GM19324 (cell line): Measurements from ENCODE around the gene FAM118B.
"Not testable (repeated sequence)": the region's sequence is repeated elsewhere in the genome, so short reads cannot be mapped to it uniquely, and the experiment has no call there.

ENCODE experiments used
- ATAC-seq: cut with Tn5 transposase; IDR thresholded peaks from one replicate; pipeline ENCODE4 v1.9.1; 2021; ENCODE audit warnings: mild to moderate bottlenecking, moderate library complexity; ENCODE audit not compliant: unreplicated experiment, low FRiP score

Gene FAM118B

DNA sequence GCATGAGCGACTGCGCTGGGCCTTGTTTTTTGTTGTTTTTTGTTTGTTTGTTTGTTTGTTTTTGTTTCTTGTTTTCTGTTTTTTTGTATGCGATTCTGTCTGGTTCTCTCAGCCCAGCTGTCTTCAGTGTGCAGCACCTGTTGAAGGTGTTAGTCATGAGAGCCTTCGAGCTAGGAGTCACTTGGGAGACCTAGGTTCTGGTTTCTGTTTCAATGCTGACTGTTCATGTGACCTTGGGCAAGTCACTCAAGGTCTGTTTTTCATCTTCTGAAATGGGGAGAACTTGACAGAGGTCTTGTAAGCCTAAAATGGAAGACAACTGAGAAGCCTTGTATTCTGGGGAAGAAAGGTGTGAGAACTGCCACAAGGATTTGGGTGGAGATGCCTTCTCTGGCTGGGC is 94.1 kb downstream of the FAM118B start:
- peak; percentile 42 for ATAC-seq

DNA sequence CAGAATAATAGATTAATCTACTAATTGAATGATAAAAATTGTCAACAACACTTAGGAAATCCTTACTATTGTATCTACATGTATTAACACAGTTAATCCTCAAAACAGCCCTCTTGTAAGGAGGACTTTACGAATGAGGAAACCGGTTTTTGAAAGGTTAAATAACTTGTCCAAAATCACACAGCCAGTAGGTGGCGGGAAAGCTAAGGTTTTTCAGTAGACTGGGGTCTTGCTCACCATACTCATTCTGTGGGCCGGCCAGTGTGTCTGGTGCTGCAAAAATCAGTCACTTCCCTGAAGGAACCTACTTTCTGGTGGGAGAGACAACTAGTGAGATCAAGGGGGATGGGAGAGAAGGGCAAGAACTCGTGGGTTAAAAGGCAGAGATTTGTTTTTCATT is 96.1 kb downstream of the FAM118B start:
- ATAC-seq: no peak

DNA sequence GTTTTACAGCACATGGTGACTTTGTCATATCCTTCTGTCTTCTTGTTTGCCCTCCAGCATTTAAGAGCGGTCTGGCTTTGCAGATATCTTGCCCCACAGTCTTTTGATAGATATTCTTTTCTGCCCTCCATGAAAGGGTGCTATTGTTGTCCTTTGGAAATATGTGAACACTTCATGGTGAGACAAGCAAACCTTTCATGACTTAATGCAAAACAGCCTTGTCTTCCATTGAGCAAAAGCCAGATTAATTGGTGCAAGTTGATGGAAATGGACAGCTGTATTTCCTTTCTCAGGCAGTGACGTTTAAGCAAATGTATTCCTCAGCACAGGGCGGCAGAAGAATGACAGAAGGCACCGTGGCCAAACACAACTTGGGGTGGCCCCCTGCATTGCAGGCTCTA is 96.7 kb downstream of the FAM118B start:
- no peak for ATAC-seq

DNA sequence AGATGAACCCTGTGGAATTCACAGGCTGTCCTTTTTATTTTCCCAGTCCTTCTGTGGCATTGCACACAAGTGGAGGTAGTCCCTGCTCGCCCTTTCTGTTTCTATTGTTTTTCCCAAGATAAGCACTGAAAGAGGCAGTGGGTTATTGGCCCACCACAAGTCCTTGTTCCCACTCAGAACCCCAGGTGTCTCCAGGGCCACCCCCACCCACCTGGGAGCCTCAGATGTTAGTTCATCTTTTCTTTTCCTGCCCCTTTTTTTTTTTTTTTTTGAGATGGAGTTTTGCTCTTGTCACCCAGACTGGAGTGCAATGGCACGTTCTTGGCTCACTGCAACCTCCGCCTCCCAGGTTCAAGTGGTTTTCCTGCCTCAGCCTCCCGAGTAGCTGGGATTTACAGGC is 97.2 kb downstream of the FAM118B start:
- ATAC-seq: not testable (repeated sequence)

DNA sequence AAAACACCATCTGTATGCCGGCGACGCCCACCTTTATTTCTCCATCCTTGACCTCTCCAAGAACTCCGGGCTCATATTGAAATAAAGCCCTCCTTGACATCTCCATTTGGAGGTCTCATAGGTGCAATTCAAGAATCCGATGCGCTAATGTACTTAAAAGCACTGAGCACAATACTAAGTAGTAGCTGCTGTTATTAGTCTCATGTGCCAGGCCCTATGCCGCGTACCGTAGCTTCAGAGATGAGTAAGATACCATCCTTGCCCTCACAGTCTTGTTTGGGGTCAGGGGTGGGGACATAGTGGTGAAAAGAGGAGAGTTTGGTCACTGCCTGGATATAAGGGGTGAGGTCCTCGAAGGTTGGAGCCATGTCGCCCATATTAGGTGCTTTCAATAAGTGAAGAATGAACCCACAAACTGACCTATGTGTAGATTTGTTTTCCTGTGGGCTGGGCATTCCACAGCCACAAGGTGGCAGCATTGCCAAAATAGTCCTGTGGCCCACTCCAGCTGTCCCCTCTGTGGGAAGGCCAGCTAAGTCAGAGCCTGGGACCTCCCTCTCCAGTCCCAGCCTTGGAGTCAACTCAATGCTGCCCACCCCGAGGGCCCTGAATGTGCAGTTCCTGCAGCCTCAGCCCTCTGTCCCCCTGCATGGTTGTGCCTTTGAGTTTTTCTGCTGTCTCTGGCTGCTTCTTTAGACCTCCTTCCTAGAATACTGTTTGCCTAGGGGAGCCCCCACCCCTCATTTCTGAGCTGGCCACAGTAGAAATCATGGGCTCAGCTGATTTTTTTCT is 98.8 kb downstream of the FAM118B start:
- no peak for ATAC-seq

DNA sequence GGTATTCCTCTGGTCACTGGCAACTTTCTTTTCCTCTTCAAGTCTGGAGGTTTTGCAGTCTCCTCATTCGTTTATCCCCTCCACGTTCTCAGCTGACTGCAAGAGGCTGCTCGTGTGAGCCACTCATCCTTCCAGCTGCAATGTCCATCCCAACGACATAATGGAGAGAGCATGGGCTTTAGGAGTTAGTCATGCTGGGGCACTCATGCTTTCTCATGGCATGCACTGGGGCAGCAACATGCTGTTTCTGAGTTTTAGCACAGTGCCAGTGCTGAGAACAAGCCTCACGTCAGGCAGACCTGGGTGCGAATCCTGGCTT is 99.4 kb downstream of the FAM118B start:
- ATAC-seq: no peak

DNA sequence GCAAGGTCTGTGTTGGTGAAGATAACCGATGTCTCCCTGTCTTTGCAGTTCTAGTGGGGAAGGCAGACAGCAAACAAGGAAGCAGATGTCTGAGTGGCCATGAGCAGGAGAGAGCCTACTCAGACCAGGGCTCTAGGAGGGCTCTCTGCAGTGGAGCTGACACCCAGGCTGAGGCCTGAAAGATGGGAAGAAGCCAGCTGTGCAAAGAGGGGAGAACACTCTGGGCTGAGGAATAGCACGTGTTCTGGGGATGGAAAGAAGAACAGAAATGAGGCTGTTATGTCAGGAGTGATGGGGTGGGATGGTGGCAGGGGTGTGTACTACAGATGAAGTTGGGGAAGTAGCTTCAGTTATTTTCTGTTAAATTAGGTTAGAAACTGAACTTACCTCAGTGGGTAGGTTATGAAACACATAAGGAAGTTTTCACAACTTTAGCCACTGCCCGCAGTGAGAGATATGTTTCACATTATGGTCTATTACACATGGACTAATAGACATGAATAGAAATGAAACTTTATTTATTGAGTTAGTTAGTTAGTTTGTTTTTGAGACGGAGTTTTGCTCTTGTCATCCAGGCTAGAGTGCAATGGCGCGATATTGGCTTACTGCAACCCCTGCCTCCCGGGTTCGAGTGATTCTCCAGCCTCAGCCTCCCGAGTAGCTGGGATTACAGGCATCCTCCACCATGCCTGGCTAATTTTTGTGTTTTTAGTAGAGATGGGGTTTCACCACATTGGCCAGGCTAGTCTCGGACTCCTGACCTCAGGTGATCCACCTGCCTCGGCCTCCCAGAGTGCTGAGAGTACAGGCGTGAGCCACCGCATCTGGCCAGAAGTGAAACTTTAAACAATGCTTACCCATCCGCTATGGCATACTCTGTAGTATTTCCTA is 100.1 kb downstream of the FAM118B start:
- ATAC-seq: peak; percentile 46
